Colonic mucosa (tissue), 4 donors: ENCODE measurements around the gene ZMIZ1. TPM values are rescaled to one million over a fixed set of nuclear protein-coding genes. Genes with fewer than 3 reads are reported as not detected.

Experiments used
- DNase-seq: peaks from one replicate; pipeline ENCODE4 v3.0.0-alpha.2; 2020
- H3K27ac ChIP-seq: fragments of 200-600 bp; one replicate; pipeline ENCODE4 v1.8.0; 2021
- H3K27me3 ChIP-seq: fragments of 200-600 bp; one replicate; pipeline ENCODE4 v1.8.0; 2021
- H3K36me3 ChIP-seq: fragments of 200-600 bp; one replicate; pipeline ENCODE4 v1.8.0; 2021
- H3K4me1 ChIP-seq: fragments of 200-600 bp; one replicate; pipeline ENCODE4 v1.8.0; 2021; ENCODE audit warnings: mild to moderate bottlenecking
- H3K4me3 ChIP-seq: fragments of 200-600 bp; one replicate; pipeline ENCODE4 v1.8.0; 2021
- H3K9ac ChIP-seq, 2 donors: one replicate each; pipeline ENCODE4 v1.7.0; 2013; ENCODE audit warnings: control low read depth in 2 of 2, low read depth in 2 of 2, low read length in 2 of 2
- H3K9me3 ChIP-seq: fragments of 200-600 bp; one replicate; pipeline ENCODE4 v1.8.0; 2021
- intact Hi-C: fragments of 100-400 bp; cut with DNase I; formaldehyde crosslinking; loops from one replicate; pipeline ENCODE4 v1.14.1; 2022
- total RNA-seq, 2 donors: library from RNA; stranded (reverse); fragmentation: NEBNext Ultra II Directional in 1 of 2; extraction: Animal tissue kit (Norgen Biotek cat#: 25700) in 1 of 2; gene quantifications; one replicate each; pipeline ENCODE4 v1.2.1, GENCODE V29; 2021
- TF ChIP-seq, protein P1 (sequence below): fragments of 200-600 bp; IDR thresholded peaks from one replicate; pipeline ENCODE4 v1.8.0; 2022; ENCODE audit warnings: antibody characterized with exemption, mild to moderate bottlenecking
- donor health status: healthy.
- donor health status: DM: no; HTN: no; CAD: no.
- donor health status: DM: no; HTN: no; CAD: no.

Gene ZMIZ1
- total RNA-seq, 2 donors from 2014 or later = 51.0 to 54.0 TPM

DNA sequence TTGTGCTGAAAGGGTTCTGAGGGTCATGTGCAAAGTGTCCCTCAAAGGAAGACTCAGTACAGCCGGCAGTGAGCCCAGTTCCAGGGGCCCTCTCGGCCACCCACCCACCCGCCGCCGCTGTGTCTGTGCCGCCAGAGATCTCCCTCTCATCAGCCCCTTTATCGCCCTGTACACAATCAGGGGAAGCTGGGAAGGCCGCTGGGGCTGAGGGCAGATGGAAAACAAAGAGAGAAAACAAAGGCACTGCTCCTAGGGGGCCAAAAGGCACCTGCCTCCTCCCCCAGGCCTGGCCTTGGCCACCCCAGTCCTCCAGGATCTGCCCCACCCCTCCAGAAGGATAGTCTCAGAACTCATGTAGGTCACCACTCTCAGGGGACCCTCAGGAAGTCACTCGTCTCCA lies 67.0 kb downstream of the ZMIZ1 start:
- no peak overlapping the region for H3K27ac ChIP-seq
- intact Hi-C loops = no loop called here
- no peak for DNase-seq
- peaks cover 12% of the 10 kb centered on the region for H3K4me1 ChIP-seq
- TF ChIP-seq, protein P1, sequence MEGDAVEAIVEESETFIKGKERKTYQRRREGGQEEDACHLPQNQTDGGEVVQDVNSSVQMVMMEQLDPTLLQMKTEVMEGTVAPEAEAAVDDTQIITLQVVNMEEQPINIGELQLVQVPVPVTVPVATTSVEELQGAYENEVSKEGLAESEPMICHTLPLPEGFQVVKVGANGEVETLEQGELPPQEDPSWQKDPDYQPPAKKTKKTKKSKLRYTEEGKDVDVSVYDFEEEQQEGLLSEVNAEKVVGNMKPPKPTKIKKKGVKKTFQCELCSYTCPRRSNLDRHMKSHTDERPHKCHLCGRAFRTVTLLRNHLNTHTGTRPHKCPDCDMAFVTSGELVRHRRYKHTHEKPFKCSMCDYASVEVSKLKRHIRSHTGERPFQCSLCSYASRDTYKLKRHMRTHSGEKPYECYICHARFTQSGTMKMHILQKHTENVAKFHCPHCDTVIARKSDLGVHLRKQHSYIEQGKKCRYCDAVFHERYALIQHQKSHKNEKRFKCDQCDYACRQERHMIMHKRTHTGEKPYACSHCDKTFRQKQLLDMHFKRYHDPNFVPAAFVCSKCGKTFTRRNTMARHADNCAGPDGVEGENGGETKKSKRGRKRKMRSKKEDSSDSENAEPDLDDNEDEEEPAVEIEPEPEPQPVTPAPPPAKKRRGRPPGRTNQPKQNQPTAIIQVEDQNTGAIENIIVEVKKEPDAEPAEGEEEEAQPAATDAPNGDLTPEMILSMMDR = no peak
- no peaks in the 10 kb centered on the region for H3K9me3 ChIP-seq
- no peaks in the 10 kb centered on the region for H3K36me3 ChIP-seq
- H3K9ac ChIP-seq = no peak overlapping the region
- no peaks in the 10 kb centered on the region for H3K27me3 ChIP-seq
- H3K4me3 ChIP-seq = no peak overlapping the region

DNA sequence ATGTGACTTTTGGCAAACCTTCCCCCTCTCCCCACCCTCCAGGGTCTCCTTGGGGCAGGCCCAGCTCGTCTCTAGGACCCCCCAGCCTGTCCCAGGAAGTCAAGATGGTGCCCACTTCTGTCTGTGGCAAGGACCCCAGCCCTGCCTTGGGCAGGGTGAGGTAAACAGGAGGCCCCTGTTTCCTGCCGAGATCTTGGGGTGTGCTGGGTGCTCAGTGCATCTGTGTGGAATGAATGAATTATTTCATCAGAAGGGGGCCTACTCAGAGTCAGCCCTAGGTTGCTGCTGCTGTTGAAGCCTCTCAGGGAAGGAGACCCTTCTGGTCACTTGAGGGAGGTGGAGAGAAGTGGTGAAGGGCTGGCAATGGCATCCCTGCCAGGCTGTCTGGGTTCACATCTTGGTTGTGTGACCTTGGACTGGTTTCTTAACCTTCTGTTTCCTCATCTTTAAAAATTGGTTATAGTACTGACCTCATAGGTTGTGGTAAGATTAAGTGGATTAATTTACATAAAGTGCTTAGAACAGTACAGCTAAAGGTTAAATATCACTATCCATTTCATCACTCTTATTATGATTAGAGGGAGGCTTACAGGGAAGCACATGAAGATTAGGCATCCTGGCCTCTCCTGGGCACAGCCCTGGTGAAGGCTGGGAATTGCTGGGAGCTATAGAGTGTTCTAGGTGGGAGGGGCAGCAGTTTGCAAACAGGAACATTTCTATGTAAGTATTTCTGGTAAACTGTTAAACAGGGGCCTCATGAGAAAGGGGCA lies 67.7 kb downstream of the ZMIZ1 start:
- Histone ChIP-seq H3K36me3 (no peaks in the 10 kb centered on the region), H3K27ac (no peak overlapping the region), H3K4me1 (peaks cover 12% of the 10 kb centered on the region), H3K4me3 (no peak overlapping the region), H3K9ac (no peak overlapping the region), H3K27me3 (no peaks in the 10 kb centered on the region), H3K9me3 (no peaks in the 10 kb centered on the region)
- TF ChIP-seq, protein P1 = no peak
- intact Hi-C loops = no loop called here
- no peak for DNase-seq

DNA sequence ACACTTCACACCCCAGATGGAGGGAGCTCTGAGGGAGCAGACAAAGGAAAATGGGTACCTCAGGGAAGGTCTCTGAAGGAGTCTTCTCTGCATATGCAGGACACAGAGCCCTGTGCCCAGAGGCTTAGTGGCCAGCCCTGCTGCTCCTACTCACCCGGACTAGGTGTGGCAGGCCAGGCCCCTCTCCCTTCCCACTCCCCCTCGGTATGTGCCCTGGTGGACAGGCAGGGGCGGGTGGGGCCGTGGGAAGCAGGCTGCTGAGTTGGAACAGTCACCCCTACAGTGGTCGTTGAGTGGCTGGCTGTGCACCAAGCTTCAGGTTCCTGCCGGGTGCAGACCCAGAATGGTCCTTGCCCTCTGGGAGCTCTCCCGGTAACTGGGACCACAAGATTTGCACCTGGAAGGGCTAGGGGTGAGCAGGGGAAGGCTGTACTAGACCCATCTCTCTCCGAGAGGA lies 68.6 kb downstream of the ZMIZ1 start:
- peak overlapping the region in 1 of 2 donors; percentile 33 for H3K9ac ChIP-seq
- H3K27ac ChIP-seq = peak overlapping the region; percentile 64
- H3K9me3 ChIP-seq = no peaks in the 10 kb centered on the region
- peaks cover 12% of the 10 kb centered on the region for H3K4me1 ChIP-seq
- intact Hi-C loops = no loop called here
- H3K36me3 ChIP-seq = no peaks in the 10 kb centered on the region
- TF ChIP-seq, protein P1 = no peak
- no peak overlapping the region for H3K4me3 ChIP-seq
- no peak for DNase-seq
- H3K27me3 ChIP-seq = no peaks in the 10 kb centered on the region

DNA sequence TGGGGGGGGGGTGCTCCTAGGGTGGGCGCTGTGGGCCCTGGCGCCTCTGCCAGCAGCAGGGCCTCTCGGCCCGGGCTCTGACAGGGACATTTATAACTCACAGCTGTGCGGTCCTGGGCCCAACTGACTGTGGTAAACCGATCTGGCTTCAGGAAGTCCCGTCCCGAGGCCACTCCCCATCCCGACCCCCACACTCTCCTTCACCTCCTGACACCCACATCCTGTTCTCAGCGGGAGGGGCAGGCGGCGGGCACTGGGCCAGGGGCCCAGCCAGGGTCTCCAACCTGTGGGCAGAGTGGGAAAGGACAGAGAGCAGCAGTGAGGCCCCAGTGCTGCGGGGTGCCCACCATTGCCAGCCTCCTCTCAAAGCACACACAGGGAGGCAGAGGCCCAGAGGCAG lies 69.1 kb downstream of the ZMIZ1 start:
- intact Hi-C loops = no loop called here
- peak overlapping the region; percentile 64 for H3K27ac ChIP-seq
- TF ChIP-seq, protein P1 = no peak
- DNase-seq = no peak
- H3K9ac ChIP-seq = peak overlapping the region in 1 of 2 donors; percentile 33
- H3K27me3 ChIP-seq = no peaks in the 10 kb centered on the region
- H3K4me1 ChIP-seq = peaks cover 12% of the 10 kb centered on the region
- H3K9me3 ChIP-seq = no peaks in the 10 kb centered on the region
- H3K36me3 ChIP-seq = no peaks in the 10 kb centered on the region
- no peak overlapping the region for H3K4me3 ChIP-seq

DNA sequence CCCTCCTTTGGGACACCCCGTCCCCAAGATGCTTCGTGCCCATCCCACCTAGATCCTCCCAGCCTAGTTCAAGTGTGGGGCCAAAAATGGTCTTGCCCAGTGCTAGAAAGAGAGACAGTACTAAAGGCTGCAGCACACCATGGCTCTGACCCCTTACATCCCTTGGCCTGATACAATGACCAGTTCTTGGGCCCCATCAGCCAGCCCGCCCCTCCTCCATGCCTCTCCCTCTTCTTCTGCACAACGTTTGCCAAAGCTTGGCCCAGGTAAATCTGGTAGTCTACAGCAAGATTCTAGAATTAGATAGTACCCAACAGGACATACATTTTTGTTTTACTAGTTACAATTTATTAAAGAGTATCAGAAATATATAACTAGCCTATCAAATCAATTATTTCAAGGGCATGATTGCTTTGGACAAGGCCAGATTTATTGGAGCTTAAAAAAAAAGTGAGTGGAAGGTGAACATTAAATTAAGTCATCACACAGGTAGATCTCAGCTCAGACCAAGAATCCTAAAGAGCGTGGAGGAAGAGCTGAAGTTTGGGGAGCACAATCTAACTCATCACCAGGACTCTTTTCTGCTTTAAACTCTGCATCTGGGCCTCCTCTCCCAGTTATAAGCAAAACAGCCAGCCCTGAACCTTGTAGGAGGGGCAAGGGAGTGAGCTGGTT lies 69.8 kb downstream of the ZMIZ1 start:
- Histone ChIP-seq H3K9me3 (no peaks in the 10 kb centered on the region), H3K4me1 (peaks cover 12% of the 10 kb centered on the region), H3K27ac (peak overlapping the region; percentile 64), H3K9ac (peak overlapping the region in 1 of 2 donors; percentile 35), H3K27me3 (no peaks in the 10 kb centered on the region), H3K36me3 (no peaks in the 10 kb centered on the region), H3K4me3 (no peak overlapping the region)
- intact Hi-C loops = no loop called here
- no peak for DNase-seq
- TF ChIP-seq, protein P1 = no peak
